Pancreas (tissue), 10 donors: ENCODE measurements around the gene DSCAML1. TPM values are rescaled to one million over a fixed set of nuclear protein-coding genes. Genes with fewer than 3 reads are reported as not detected.

Experiments used
- ATAC-seq, 4 donors: fragments of 200-7000 bp; cut with Tn5 transposase; one replicate each; pipeline versions ENCODE4 v1.8.0 to v1.9.1; 2020; ENCODE audit warnings: mild to moderate bottlenecking in 4 of 4, moderate library complexity in 4 of 4
- DNase-seq, 6 donors: peaks; one replicate each; pipeline ENCODE4 v3.0.0-alpha.2; 2020
- FAIRE-seq: peaks from 2 replicates; lab custom pipeline; 2012; peaks lifted over from hg19 to GRCh38; lab: Jason Lieb, UNC
- H3K27ac ChIP-seq, 4 donors: fragments of 200-600 bp; sonication (generic); 1 replicate in 3 of 4; 2 replicates in 1 of 4; pipeline versions ENCODE4 v1.5.0 to v1.8.0; 2020
- H3K27me3 ChIP-seq, 4 donors: fragments of 200-600 bp; one replicate each; pipeline ENCODE4 v1.8.0; 2021
- H3K36me3 ChIP-seq, 3 donors: fragments of 200-600 bp; sonication (generic) in 1 of 3; one replicate each; pipeline versions ENCODE4 v1.5.0 to v1.8.0; 2020 to 2021
- H3K4me1 ChIP-seq, 3 donors: fragments of 200-600 bp; one replicate each; pipeline ENCODE4 v1.8.0; 2021
- H3K4me3 ChIP-seq, 4 donors: fragments of 200-600 bp; sonication (generic) in 2 of 4; one replicate each; pipeline versions ENCODE4 v1.5.0 to v1.8.0; 2020 to 2021
- H3K9me3 ChIP-seq, 4 donors: fragments of 200-600 bp; one replicate each; pipeline ENCODE4 v1.8.0; 2021
- WGBS, 2 donors: extraction: QIAGEN DNeasy Blood & Tissue Kit; methylation state at CpG; one replicate each; pipeline ENCODE4 v1.1.7; 2013; 5-methylcytosine and 5-hydroxymethylcytosine counted together
- intact Hi-C, 3 donors: fragments of 100-400 bp; cut with DNase I; formaldehyde crosslinking; loops; one replicate each; pipeline versions ENCODE4 v1.11.1 to v1.14.2; 2022
- polyA plus RNA-seq, 2 donors: library from polyadenylated mRNA; stranded (reverse); fragments of 200-250 nt; gene quantifications; one replicate each; pipeline ENCODE4 v1.2.3, GENCODE V29; 2013
- total RNA-seq, 6 donors: library from RNA; stranded (reverse); fragmentation: NEBNext Ultra II Directional in 4 of 6; extraction: Animal tissue kit (Norgen Biotek cat#: 25700) in 4 of 6; gene quantifications; one replicate each; pipeline versions ENCODE4 v1.2.1 to v1.2.4, GENCODE V29; 2021 to 2023
- TF ChIP-seq, protein P1 (sequence below), 4 donors: fragments of 200-600 bp; sonication (generic) in 3 of 4; IDR thresholded peaks; one replicate each; pipeline versions ENCODE4 v1.5.0 to v1.8.0; 2021; ENCODE audit warnings: antibody characterized with exemption in 4 of 4
- donor health status: healthy with polysubstance abuse.
- donor health status: DM: no; HTN: no; CAD: no; lungs with moderate emphysema.
- donor health status: DM: no; HTN: no; CAD: no.
- donor health status: control.
- donor health status: control.
- donor health status: Bipolar disorder and iron deficiency.
- donor health status: DM: yes; HTN: yes; CAD: no.
- donor health status: DM: no; HTN: no; CAD: no.
- donor health status: DM: no; HTN: no; CAD: no.
- donor health status: DM: yes; HTN: yes; CAD: no.

DSCAML1 gene
- total and polyA plus RNA-seq, 8 donors, result 0.69 to 2.7 (median 1.8) TPM

DNA sequence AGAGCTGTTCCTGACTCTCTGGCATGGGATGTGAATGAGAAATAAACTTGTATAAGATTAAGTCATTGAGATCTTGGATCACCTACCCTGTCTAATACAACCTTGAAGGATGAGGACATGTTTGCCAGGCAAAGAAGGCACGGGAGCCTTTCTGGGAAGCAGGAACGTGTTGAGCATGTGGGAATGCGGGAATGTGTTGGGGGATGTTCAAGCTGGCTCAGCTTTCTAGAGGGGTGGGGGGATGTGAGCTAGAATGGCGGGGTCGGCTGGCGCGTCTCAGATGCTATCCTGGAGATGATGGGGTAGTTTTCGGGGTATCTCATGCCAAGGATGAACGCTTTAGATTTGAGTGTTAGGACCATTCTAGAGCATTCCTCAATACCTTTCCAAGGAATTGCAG lies 227.1 kb downstream of the DSCAML1 start:
- Histone ChIP-seq H3K27ac (no peak overlapping the region), H3K9me3 (no peaks in the 10 kb centered on the region), H3K4me3 (no peak overlapping the region), H3K36me3 (no peaks in the 10 kb centered on the region), H3K27me3 (no peaks in the 10 kb centered on the region), H3K4me1 (no peaks in the 10 kb centered on the region)
- TF ChIP-seq, protein P1, sequence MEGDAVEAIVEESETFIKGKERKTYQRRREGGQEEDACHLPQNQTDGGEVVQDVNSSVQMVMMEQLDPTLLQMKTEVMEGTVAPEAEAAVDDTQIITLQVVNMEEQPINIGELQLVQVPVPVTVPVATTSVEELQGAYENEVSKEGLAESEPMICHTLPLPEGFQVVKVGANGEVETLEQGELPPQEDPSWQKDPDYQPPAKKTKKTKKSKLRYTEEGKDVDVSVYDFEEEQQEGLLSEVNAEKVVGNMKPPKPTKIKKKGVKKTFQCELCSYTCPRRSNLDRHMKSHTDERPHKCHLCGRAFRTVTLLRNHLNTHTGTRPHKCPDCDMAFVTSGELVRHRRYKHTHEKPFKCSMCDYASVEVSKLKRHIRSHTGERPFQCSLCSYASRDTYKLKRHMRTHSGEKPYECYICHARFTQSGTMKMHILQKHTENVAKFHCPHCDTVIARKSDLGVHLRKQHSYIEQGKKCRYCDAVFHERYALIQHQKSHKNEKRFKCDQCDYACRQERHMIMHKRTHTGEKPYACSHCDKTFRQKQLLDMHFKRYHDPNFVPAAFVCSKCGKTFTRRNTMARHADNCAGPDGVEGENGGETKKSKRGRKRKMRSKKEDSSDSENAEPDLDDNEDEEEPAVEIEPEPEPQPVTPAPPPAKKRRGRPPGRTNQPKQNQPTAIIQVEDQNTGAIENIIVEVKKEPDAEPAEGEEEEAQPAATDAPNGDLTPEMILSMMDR (IDR thresholded peaks at IDR 0.05), result no peak
- DNase-seq, result peak in 1 of 6 donors; percentile 9
- no peak for FAIRE-seq
- ATAC-seq, result no peak
- intact Hi-C loops, result no loop called here
- WGBS, 2 donors, result 78 to 79% methylated on average over 9 of the region's 9 CpGs

DNA sequence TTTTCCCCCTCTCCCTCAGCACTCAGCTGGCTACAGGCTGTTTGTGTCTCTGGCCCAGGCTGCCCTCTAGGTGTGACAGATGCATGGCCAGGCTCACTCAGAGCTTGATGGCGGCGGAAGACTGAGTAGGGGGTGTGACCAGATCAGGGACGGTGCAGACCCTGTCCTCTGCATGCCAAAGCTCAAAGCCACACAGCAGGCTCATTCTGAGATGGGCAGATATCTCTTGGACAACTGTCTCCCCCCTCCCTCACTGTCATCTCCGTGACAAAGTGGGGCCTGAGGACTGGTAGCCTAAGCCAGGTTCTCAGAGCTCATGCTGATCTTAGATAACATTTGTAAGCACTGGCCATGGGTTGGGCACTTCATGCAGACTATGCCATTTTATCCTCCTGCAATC lies 231.3 kb downstream of the DSCAML1 start:
- intact Hi-C loops, result no loop called here
- H3K4me3 ChIP-seq, result no peak overlapping the region
- no peaks in the 10 kb centered on the region for H3K9me3 ChIP-seq
- H3K4me1 ChIP-seq, result no peaks in the 10 kb centered on the region
- no peaks in the 10 kb centered on the region for H3K36me3 ChIP-seq
- H3K27me3 ChIP-seq, result no peaks in the 10 kb centered on the region
- ATAC-seq (no peak), FAIRE-seq (no peak), DNase-seq (peak in 1 of 6 donors; percentile 12)
- H3K27ac ChIP-seq, result no peak overlapping the region
- TF ChIP-seq, protein P1 (IDR thresholded peaks at IDR 0.05), result no peak
- WGBS, 2 donors, result 46 to 63% methylated on average over 4 of the region's 4 CpGs

DNA sequence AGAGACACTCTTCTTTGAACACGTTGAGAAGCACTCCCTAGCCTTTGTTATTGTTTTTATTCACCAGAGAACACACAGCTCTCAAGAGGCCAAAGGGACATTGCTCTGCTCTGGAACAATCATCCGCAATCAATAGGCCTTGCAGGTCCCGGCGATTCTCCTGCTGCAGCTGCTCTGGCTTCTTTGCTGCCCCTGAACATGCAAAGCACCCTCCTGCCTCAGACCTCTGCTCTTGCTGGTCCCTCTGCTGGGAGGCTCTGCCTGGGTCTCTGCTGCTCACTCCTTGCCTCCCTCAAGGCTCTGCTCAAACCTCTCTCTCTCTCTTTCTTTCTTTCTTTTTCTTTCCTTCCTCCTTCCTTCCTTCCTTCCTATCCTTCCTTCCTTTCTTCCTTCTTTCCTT lies 232.7 kb downstream of the DSCAML1 start:
- intact Hi-C loops, result no loop called here
- TF ChIP-seq, protein P1 (IDR thresholded peaks at IDR 0.05), result no peak
- H3K9me3 ChIP-seq, result no peaks in the 10 kb centered on the region
- H3K27me3 ChIP-seq, result no peaks in the 10 kb centered on the region
- no peaks in the 10 kb centered on the region for H3K36me3 ChIP-seq
- no peak overlapping the region for H3K4me3 ChIP-seq
- H3K4me1 ChIP-seq, result no peaks in the 10 kb centered on the region
- ATAC-seq (no peak), FAIRE-seq (no peak), DNase-seq (peak in 1 of 6 donors; percentile 10)
- 51 to 72% methylated on average over 4 of the region's 4 CpGs for WGBS, 2 donors
- H3K27ac ChIP-seq, result no peak overlapping the region

DNA sequence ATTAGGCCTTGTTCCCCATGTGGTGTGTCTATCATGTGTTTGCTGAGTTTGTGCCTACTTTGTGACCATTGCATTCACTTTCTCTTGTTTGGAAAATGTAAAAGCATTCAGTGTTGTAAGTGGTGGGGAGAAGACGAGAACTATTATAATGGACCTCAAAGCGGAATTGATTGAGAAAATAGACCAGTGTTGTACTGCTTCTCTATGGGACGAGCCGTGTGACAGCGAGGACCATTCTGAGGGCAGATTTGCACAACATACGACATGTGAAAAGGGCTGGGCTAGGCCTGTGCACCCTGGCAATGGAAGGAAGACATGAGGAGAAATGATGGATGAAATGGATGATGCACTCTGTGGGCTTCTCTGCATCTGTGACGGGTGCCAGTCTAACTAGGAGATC lies 233.5 kb downstream of the DSCAML1 start:
- 81 to 94% methylated on average over 7 of the region's 7 CpGs for WGBS, 2 donors
- TF ChIP-seq, protein P1 (IDR thresholded peaks at IDR 0.05), result no peak
- H3K4me3 ChIP-seq, result no peak overlapping the region
- FAIRE-seq (no peak), DNase-seq (peak in 1 of 6 donors; percentile 13), ATAC-seq (no peak)
- H3K27ac ChIP-seq, result no peak overlapping the region
- no peaks in the 10 kb centered on the region for H3K36me3 ChIP-seq
- no peaks in the 10 kb centered on the region for H3K27me3 ChIP-seq
- H3K9me3 ChIP-seq, result no peaks in the 10 kb centered on the region
- intact Hi-C loops, result no loop called here
- H3K4me1 ChIP-seq, result no peaks in the 10 kb centered on the region

DNA sequence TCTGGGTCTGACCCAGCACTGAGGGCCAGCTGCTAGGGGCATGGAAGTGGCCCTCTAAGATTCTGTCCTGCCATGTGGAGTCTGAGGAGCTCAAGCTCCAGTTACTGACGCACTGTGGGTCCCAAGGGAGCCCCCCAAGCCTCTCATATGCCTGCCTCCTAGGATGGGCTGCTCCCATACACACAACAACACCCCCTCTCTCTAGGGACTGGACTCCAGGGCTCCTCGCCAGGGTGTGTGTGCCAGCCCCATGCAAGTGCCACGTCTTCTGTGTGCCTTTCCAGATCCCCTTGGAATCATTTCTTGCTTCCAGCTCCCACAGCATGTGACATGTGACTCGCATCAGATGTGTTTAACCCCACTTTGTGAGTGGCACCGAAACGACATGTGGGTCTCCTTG lies 234.9 kb downstream of the DSCAML1 start:
- H3K27me3 ChIP-seq, result no peaks in the 10 kb centered on the region
- no peak overlapping the region for H3K4me3 ChIP-seq
- no peaks in the 10 kb centered on the region for H3K4me1 ChIP-seq
- ATAC-seq (no peak), DNase-seq (peak in 1 of 6 donors; percentile 26), FAIRE-seq (no peak)
- intact Hi-C loops, result no loop called here
- no peak overlapping the region for H3K27ac ChIP-seq
- WGBS, 2 donors, result 50 to 60% methylated on average over 6 of the region's 6 CpGs
- no peaks in the 10 kb centered on the region for H3K36me3 ChIP-seq
- TF ChIP-seq, protein P1 (IDR thresholded peaks at IDR 0.05), result no peak
- no peaks in the 10 kb centered on the region for H3K9me3 ChIP-seq
